Calu3 (cell line): ENCODE results near the gene SCAI. TPM values are rescaled to one million over a fixed set of nuclear protein-coding genes. Genes with fewer than 3 reads are reported as not detected.

Experiments
- BruUV-seq: library from RNA; stranded (reverse); fragments of 400-500 nt; replicated peaks from 2 replicates; lab custom pipeline; 2021; lab: Mats Ljungman, UMichigan
- CTCF ChIA-PET: fragments of 300-600 bp; sonication (Branson Sonifier 250); formaldehyde crosslinking; loops from one replicate; lab custom pipeline; 2022; ENCODE audit warnings: antibody characterized with exemption; lab: Charles Lee
- DNase-seq: peaks from one replicate; pipeline ENCODE4 v3.0.0; 2022
- H3K27ac Mint-ChIP-seq: one replicate; pipeline ENCODE4 v1.8.0; 2022; ENCODE audit warnings: mixed read lengths; ENCODE audit not compliant: unreplicated experiment
- H3K27me3 Mint-ChIP-seq: one replicate; pipeline ENCODE4 v1.8.0; 2022; ENCODE audit warnings: mixed read lengths; ENCODE audit not compliant: unreplicated experiment
- H3K36me3 Mint-ChIP-seq: one replicate; pipeline ENCODE4 v1.8.0; 2022; ENCODE audit warnings: mild to moderate bottlenecking, moderate library complexity, mixed read lengths; ENCODE audit not compliant: insufficient read depth, unreplicated experiment
- H3K4me1 Mint-ChIP-seq: one replicate; pipeline ENCODE4 v1.8.0; 2022; ENCODE audit warnings: mild to moderate bottlenecking, low read depth, mixed read lengths; ENCODE audit not compliant: unreplicated experiment
- H3K4me3 Mint-ChIP-seq: one replicate; pipeline ENCODE4 v1.8.0; 2022; ENCODE audit warnings: mild to moderate bottlenecking, low read depth, moderate library complexity, mixed read lengths; ENCODE audit not compliant: unreplicated experiment
- H3K9me3 Mint-ChIP-seq: one replicate; pipeline ENCODE4 v1.8.0; 2022; ENCODE audit warnings: low read depth, mixed read lengths; ENCODE audit not compliant: unreplicated experiment
- intact Hi-C: fragments of 100-400 bp; cut with micrococcal nuclease; formaldehyde crosslinking; loops from one replicate; pipeline ENCODE4 v1.10.0; 2022; ENCODE audit not compliant: unreplicated experiment
- total RNA-seq: library from RNA; stranded (reverse); gene quantifications from 2 replicates; pipeline ENCODE4 v1.2.3, GENCODE V29; 2022
- TF ChIP-seq, protein P1 (sequence below): fragments of 200-600 bp; IDR thresholded peaks from one replicate; pipeline ENCODE4 v1.8.0; 2022; ENCODE audit warnings: antibody characterized with exemption; ENCODE audit not compliant: unreplicated experiment

The SCAI gene
- total RNA-seq, 1 experiment from 2014 or later, result 6.4 TPM

- Mint-ChIP-seq H3K4me1 (no peaks in the 10 kb centered on the region), H3K4me3 (no peak overlapping the region), H3K27me3 (no peaks in the 10 kb centered on the region), H3K36me3 (peaks cover 19% of the 10 kb centered on the region), H3K27ac (no peak overlapping the region), H3K9me3 (no peaks in the 10 kb centered on the region)
- DNase-seq, result no peak
- intact Hi-C loops, result no loop called here
- CTCF ChIA-PET, result no interaction called here
- BruUV-seq, result no TSS peak
- TF ChIP-seq, protein P1, sequence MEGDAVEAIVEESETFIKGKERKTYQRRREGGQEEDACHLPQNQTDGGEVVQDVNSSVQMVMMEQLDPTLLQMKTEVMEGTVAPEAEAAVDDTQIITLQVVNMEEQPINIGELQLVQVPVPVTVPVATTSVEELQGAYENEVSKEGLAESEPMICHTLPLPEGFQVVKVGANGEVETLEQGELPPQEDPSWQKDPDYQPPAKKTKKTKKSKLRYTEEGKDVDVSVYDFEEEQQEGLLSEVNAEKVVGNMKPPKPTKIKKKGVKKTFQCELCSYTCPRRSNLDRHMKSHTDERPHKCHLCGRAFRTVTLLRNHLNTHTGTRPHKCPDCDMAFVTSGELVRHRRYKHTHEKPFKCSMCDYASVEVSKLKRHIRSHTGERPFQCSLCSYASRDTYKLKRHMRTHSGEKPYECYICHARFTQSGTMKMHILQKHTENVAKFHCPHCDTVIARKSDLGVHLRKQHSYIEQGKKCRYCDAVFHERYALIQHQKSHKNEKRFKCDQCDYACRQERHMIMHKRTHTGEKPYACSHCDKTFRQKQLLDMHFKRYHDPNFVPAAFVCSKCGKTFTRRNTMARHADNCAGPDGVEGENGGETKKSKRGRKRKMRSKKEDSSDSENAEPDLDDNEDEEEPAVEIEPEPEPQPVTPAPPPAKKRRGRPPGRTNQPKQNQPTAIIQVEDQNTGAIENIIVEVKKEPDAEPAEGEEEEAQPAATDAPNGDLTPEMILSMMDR, result no peak
Measured at GRCh38 chr9:125147401-125147951, 4.1 kb upstream of the SCAI start.

DNA sequence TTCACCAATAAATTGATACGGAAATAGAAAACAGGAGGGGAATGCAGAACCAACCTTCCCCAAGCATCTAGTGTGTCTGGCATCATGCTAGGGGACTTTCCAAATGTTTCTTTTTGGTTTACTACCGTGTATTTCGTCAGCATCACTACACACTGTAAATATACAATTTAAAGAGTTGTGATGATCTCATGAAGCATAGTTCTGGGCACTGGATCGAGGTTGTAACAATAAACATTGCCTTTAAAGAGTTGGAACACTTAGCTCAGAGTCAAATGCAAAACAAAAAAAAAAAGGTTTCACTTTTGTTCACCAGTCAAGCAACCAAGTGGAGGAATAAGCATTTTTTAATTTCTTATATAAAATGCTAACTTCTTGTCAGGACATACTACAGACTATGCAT, 2.9 kb upstream of the SCAI start:
- Mint-ChIP-seq H3K4me1 (no peaks in the 10 kb centered on the region), H3K27me3 (no peaks in the 10 kb centered on the region), H3K9me3 (no peaks in the 10 kb centered on the region), H3K4me3 (no peak overlapping the region), H3K27ac (no peak overlapping the region), H3K36me3 (peaks cover 19% of the 10 kb centered on the region)
- no peak for DNase-seq
- TF ChIP-seq, protein P1, result no peak
- BruUV-seq, result no TSS peak
- CTCF ChIA-PET, result no interaction called here
- intact Hi-C loops, result no loop called here

- no peaks in the 10 kb centered on the region for H3K4me1 Mint-ChIP-seq
- TF ChIP-seq, protein P1, result no peak
- H3K27ac Mint-ChIP-seq, result no peak overlapping the region
- H3K36me3 Mint-ChIP-seq, result peaks cover 19% of the 10 kb centered on the region
- intact Hi-C loops, result no loop called here
- no peaks in the 10 kb centered on the region for H3K27me3 Mint-ChIP-seq
- H3K4me3 Mint-ChIP-seq, result no peak overlapping the region
- BruUV-seq, result no TSS peak
- no peak for DNase-seq
- no peaks in the 10 kb centered on the region for H3K9me3 Mint-ChIP-seq
- CTCF ChIA-PET, result no interaction called here
Measured at GRCh38 chr9:125145425-125145824, 2.1 kb upstream of the SCAI start.

GRCh38 chr9:125142560-125143376, 560 bp downstream of the SCAI start:
- CTCF ChIA-PET, result interaction anchor here (0.6 to 0.7 kb wide), 3 partner anchors 218 to 481 kb away, joined by 5 to 7 read pairs (median 7); no protein-coding TSS in a partner anchor
- Mint-ChIP-seq H3K4me3 (peak overlapping the region; percentile 87), H3K9me3 (no peaks in the 10 kb centered on the region), H3K36me3 (peaks cover 19% of the 10 kb centered on the region), H3K4me1 (no peaks in the 10 kb centered on the region), H3K27ac (peak overlapping the region; percentile 86), H3K27me3 (no peaks in the 10 kb centered on the region)
- intact Hi-C loops, result no loop called here
- peak; percentile 10 for DNase-seq
- BruUV-seq, result no TSS peak
- TF ChIP-seq, protein P1, result no peak
